ENCODE data around the gene ENAH. TPM values are rescaled to one million over a fixed set of nuclear protein-coding genes. Genes with fewer than 3 reads are reported as not detected.

The ENAH gene
- total RNA-seq, 1 experiment from 2014 or later = 285 TPM

- no peaks in the 10 kb centered on the region for H3K27me3 ChIP-seq (ENCODE audit: insufficient read depth, low read length)
- H3K4me1 Mint-ChIP-seq = peaks cover 0 to 5% of the 10 kb centered on the region in 2 experiments; a peak in 2 of 4 replicates
- no peak for DNase-seq
- no peak overlapping the region for H4K5ac ChIP-seq (ENCODE audit: insufficient read length, low read depth, low read length)
- TF ChIP-seq, protein P1, sequence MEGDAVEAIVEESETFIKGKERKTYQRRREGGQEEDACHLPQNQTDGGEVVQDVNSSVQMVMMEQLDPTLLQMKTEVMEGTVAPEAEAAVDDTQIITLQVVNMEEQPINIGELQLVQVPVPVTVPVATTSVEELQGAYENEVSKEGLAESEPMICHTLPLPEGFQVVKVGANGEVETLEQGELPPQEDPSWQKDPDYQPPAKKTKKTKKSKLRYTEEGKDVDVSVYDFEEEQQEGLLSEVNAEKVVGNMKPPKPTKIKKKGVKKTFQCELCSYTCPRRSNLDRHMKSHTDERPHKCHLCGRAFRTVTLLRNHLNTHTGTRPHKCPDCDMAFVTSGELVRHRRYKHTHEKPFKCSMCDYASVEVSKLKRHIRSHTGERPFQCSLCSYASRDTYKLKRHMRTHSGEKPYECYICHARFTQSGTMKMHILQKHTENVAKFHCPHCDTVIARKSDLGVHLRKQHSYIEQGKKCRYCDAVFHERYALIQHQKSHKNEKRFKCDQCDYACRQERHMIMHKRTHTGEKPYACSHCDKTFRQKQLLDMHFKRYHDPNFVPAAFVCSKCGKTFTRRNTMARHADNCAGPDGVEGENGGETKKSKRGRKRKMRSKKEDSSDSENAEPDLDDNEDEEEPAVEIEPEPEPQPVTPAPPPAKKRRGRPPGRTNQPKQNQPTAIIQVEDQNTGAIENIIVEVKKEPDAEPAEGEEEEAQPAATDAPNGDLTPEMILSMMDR (conservative IDR thresholded peaks at IDR 0.05) = no peak
- H3K27ac Mint-ChIP-seq = no peak overlapping the region
- no peak overlapping the region for H2AFZ ChIP-seq (ENCODE audit: low read length)
- H3K18ac ChIP-seq (ENCODE audit: insufficient read length, low read depth, low read length) = no peak overlapping the region
- no peak overlapping the region for H3K9ac ChIP-seq (ENCODE audit: extremely low read depth, insufficient read length, low read length)
- H2BK120ac ChIP-seq (ENCODE audit: low read depth, low read length, poor library complexity, severe bottlenecking) = no peak overlapping the region
- no peak overlapping the region for H4K91ac ChIP-seq (ENCODE audit: insufficient read length, low read depth, low read length)
- H3K27ac ChIP-seq (ENCODE audit: insufficient read length, low read depth, low read length) = no peak overlapping the region
- no peak overlapping the region for H3K4me3 Mint-ChIP-seq
- H3K23me2 ChIP-seq (ENCODE audit: insufficient read length, low read depth, low read length, poor library complexity, severe bottlenecking) = no peaks in the 10 kb centered on the region
- no peak overlapping the region for H2BK5ac ChIP-seq (ENCODE audit: insufficient read length, low read length)
- H4K20me1 ChIP-seq (ENCODE audit: control insufficient read depth, insufficient read depth, insufficient read length) = no peaks in the 10 kb centered on the region
- H3K56ac ChIP-seq (ENCODE audit: insufficient read length, low read depth, low read length) = no peak overlapping the region
- no peak overlapping the region for H4K8ac ChIP-seq (replicated peaks; ENCODE audit: insufficient read length, low read depth, low read length)
- no peaks in the 10 kb centered on the region for H3K27me3 Mint-ChIP-seq (ENCODE audit: low read depth)
- H3K36me3 Mint-ChIP-seq (ENCODE audit: insufficient read depth in 1 of 3, low read depth in 3 of 3) = peaks cover 0 to 7% (median 4%) of the 10 kb centered on the region in 3 experiments; a peak in 2 of 7 replicates
- H3K4me2 ChIP-seq (ENCODE audit: insufficient read depth, insufficient read length, low read length) = no peak overlapping the region
- no peaks in the 10 kb centered on the region for H3K9me3 ChIP-seq (ENCODE audit: control insufficient read depth, low read depth, low read length)
- H2BK12ac ChIP-seq (ENCODE audit: insufficient read length, low read depth, low read length) = no peak overlapping the region
- no peaks in the 10 kb centered on the region for H3K4me1 ChIP-seq (ENCODE audit: insufficient read depth, low read length)
- no peak overlapping the region for H2BK20ac ChIP-seq (ENCODE audit: low read depth, low read length, poor library complexity, severe bottlenecking)
- H3K9me3 Mint-ChIP-seq = peaks cover 8 to 9% of the 10 kb centered on the region in 2 experiments
- no peak overlapping the region for H3K14ac ChIP-seq (ENCODE audit: insufficient read depth, low read length)
- H2BK15ac ChIP-seq (ENCODE audit: low read depth, low read length) = no peak overlapping the region
- no peak overlapping the region for H3T11ph ChIP-seq (ENCODE audit: low read length)
- no peaks in the 10 kb centered on the region for H3K79me2 ChIP-seq (ENCODE audit: insufficient read depth, low read length)
- WGBS (ENCODE audit: extremely low coverage, insufficient read length, low lambda C conversion rate) = no CpG with 5 or more reads among the region's 6 CpGs
- no peaks in the 10 kb centered on the region for H3K79me1 ChIP-seq (ENCODE audit: insufficient read depth, low read depth, low read length, poor library complexity, severe bottlenecking)
- H3K23ac ChIP-seq (ENCODE audit: insufficient read length, low read depth, low read length) = no peak overlapping the region
- H2AK5ac ChIP-seq (ENCODE audit: insufficient read length, low read length) = no peak overlapping the region
- no peak overlapping the region for H3K4ac ChIP-seq (ENCODE audit: low read depth, low read length)
These were observed 40.3 kb upstream of the ENAH start for GRCh38 chr1:225693085-225693696.
